IMR-90 (cell line): Measurements from ENCODE around the gene SARS2. TPM values are rescaled to one million over a fixed set of nuclear protein-coding genes. Genes with fewer than 3 reads are reported as not detected.

Experiments
- ATAC-seq: fragments of 200-7000 bp; cut with Tn5 transposase; 2 replicates; pipeline ENCODE4 v1.9.1; 2020; ENCODE audit warnings: low read depth, mild to moderate bottlenecking, moderate library complexity
- BruUV-seq: library from RNA; stranded (reverse); fragments of 400-500 nt; replicated peaks from 2 replicates; lab custom pipeline; 2021; lab: Mats Ljungman, UMichigan
- CTCF ChIA-PET: fragments of 300-600 bp; formaldehyde crosslinking; extraction: SDS; loops from one replicate; lab custom pipeline; 2021; ENCODE audit warnings: antibody characterized with exemption; lab: Yijun Ruan, JAX
- POLR2A ChIA-PET: fragments of 300-600 bp; sonication (Branson Sonifier 250); formaldehyde crosslinking; loops from one replicate; lab custom pipeline; 2022; ENCODE audit warnings: antibody characterized with exemption; ENCODE audit not compliant: unreplicated experiment; lab: Charles Lee
- DNase-seq: peaks from one replicate; pipeline ENCODE4 v3.0.0; 2013
- H2AFZ ChIP-seq: replicated peaks from 2 replicates; pipeline ENCODE3; 2013; ENCODE audit warnings: low read length, mild to moderate bottlenecking; ENCODE audit not compliant: poor library complexity
- H2AK5ac ChIP-seq: 2 replicates; pipeline ENCODE4 v1.6.1; 2013; ENCODE audit warnings: low read depth, low read length, inconsistent platforms
- H2AK9ac ChIP-seq: replicated peaks from 2 replicates; pipeline ENCODE3; 2013; ENCODE audit warnings: mild to moderate bottlenecking, low read depth, low read length, moderate library complexity; ENCODE audit not compliant: poor library complexity
- H2BK120ac ChIP-seq: 2 replicates; pipeline ENCODE4 v1.6.1; 2013; ENCODE audit warnings: low read depth, low read length, inconsistent platforms
- H2BK15ac ChIP-seq: 3 replicates; pipeline ENCODE4 v1.6.1; 2013; ENCODE audit warnings: low read depth, low read length, inconsistent platforms
- H2BK20ac ChIP-seq: 2 replicates; pipeline ENCODE4 v1.6.1; 2013; ENCODE audit warnings: low read depth, mild to moderate bottlenecking, inconsistent platforms, low read length, moderate library complexity
- H2BK5ac ChIP-seq: 2 replicates; pipeline ENCODE4 v1.6.1; 2013; ENCODE audit warnings: mild to moderate bottlenecking, low read depth, low read length, inconsistent platforms; ENCODE audit not compliant: poor library complexity, severe bottlenecking
- H3K14ac ChIP-seq: replicated peaks from 2 replicates; pipeline ENCODE4 v1.6.1; 2013; ENCODE audit warnings: low read depth, low read length, inconsistent platforms
- H3K18ac ChIP-seq: 2 replicates; pipeline ENCODE4 v1.6.1; 2013; ENCODE audit warnings: low read depth, low read length, control low read depth
- H3K23ac ChIP-seq: 2 replicates; pipeline ENCODE4 v1.6.1; 2013; ENCODE audit warnings: low read depth, low read length, inconsistent platforms
- H3K27ac ChIP-seq: 2 replicates; pipeline ENCODE4 v1.5.1; 2013; ENCODE audit warnings: mild to moderate bottlenecking, control low read depth, low read length; ENCODE audit not compliant: insufficient read depth
- H3K27me3 ChIP-seq: 2 replicates; pipeline ENCODE4 v1.6.1; 2013; ENCODE audit warnings: low read length; ENCODE audit not compliant: control insufficient read depth, insufficient read depth
- H3K36me3 ChIP-seq: 2 replicates; pipeline ENCODE4 v1.6.1; 2013; ENCODE audit warnings: low read length, mixed read lengths; ENCODE audit not compliant: control insufficient read depth, insufficient read depth
- H3K4ac ChIP-seq: 2 replicates; pipeline ENCODE4 v1.6.1; 2013; ENCODE audit warnings: low read depth, low read length, inconsistent platforms
- H3K4me1 ChIP-seq: 2 replicates; pipeline ENCODE4 v1.6.1; 2013; ENCODE audit warnings: low read length, mixed read lengths; ENCODE audit not compliant: control insufficient read depth, insufficient read depth
- H3K4me2 ChIP-seq: 2 replicates; pipeline ENCODE4 v1.6.1; 2013; ENCODE audit warnings: low read depth, mild to moderate bottlenecking, control low read depth, low read length, moderate library complexity
- H3K4me3 ChIP-seq: 2 replicates; pipeline ENCODE4 v1.5.1; 2013; ENCODE audit warnings: low read depth, mild to moderate bottlenecking, control low read depth, low read length, moderate library complexity; ENCODE audit not compliant: insufficient read depth
- H3K56ac ChIP-seq: 2 replicates; pipeline ENCODE4 v1.6.1; 2013; ENCODE audit warnings: low read length, inconsistent platforms; ENCODE audit not compliant: insufficient read depth; ENCODE audit errors: extremely low read depth
- H3K79me1 ChIP-seq, 2 experiments: 2 replicates each; pipeline ENCODE4 v1.6.1; 2013; ENCODE audit warnings: low read length in 2 of 2, inconsistent platforms in 1 of 2, low read depth in 1 of 2
- H3K9ac ChIP-seq: 2 replicates; pipeline ENCODE4 v1.6.1; 2013; ENCODE audit warnings: low read depth, low read length, control low read depth
- H3K9me1 ChIP-seq: 2 replicates; pipeline ENCODE4 v1.6.1; 2013; ENCODE audit warnings: low read length, inconsistent platforms; ENCODE audit not compliant: insufficient read depth
- H3K9me3 ChIP-seq: 2 replicates; pipeline ENCODE4 v1.6.1; 2013; ENCODE audit warnings: low read length; ENCODE audit not compliant: control insufficient read depth, insufficient read depth
- H4K20me1 ChIP-seq: 2 replicates; pipeline ENCODE4 v1.6.1; 2013; ENCODE audit warnings: low read length, inconsistent platforms; ENCODE audit not compliant: insufficient read depth
- H4K5ac ChIP-seq: 2 replicates; pipeline ENCODE4 v1.6.1; 2013; ENCODE audit warnings: mild to moderate bottlenecking, low read depth, low read length, control low read depth
- H4K8ac ChIP-seq, 2 experiments: 2 replicates each; pipeline ENCODE4 v1.6.1; 2013; ENCODE audit warnings: low read depth in 2 of 2, low read length in 2 of 2, control low read depth in 1 of 2, inconsistent platforms in 1 of 2
- H4K91ac ChIP-seq: 2 replicates; pipeline ENCODE4 v1.6.1; 2013; ENCODE audit warnings: low read depth, low read length, inconsistent platforms; ENCODE audit not compliant: insufficient read depth
- BHLHE40 ChIP-seq: fragments of 150-350 bp; IDR thresholded peaks from 2 replicates; pipeline ENCODE4 v1.6.1; 2016; ENCODE audit warnings: mild to moderate bottlenecking, low read depth, low read length
- CEBPB ChIP-seq: IDR thresholded peaks from 2 replicates; pipeline ENCODE4 v1.6.1; 2012; ENCODE audit warnings: low read depth, low read length, improper control_type of control experiment
- CHD1 ChIP-seq: IDR thresholded peaks from 2 replicates; pipeline ENCODE4 v1.6.1; 2012; ENCODE audit warnings: low read depth, low read length, improper control_type of control experiment
- FOS ChIP-seq: fragments of 150-350 bp; IDR thresholded peaks from 2 replicates; pipeline ENCODE4 v1.6.1; 2016; ENCODE audit warnings: low read depth, low read length
- MAFK ChIP-seq: IDR thresholded peaks from 2 replicates; pipeline ENCODE4 v1.6.1; 2012; ENCODE audit warnings: low read depth, low read length, improper control_type of control experiment
- MAZ ChIP-seq: IDR thresholded peaks from 2 replicates; pipeline ENCODE4 v1.6.1; 2012; ENCODE audit warnings: low read depth, mild to moderate bottlenecking, low read length, improper control_type of control experiment, moderate library complexity, borderline replicate concordance
- MXI1 ChIP-seq: IDR thresholded peaks from 2 replicates; pipeline ENCODE4 v1.6.1; 2012; ENCODE audit warnings: low read depth, mild to moderate bottlenecking, low read length, moderate library complexity, borderline replicate concordance
- NFE2L2 ChIP-seq: fragments of 150-350 bp; IDR thresholded peaks from 2 replicates; pipeline ENCODE4 v1.6.1; 2016; ENCODE audit warnings: low read depth, mild to moderate bottlenecking, low read length
- POLR2A ChIP-seq: IDR thresholded peaks from 2 replicates; pipeline ENCODE4 v1.6.1; 2012; ENCODE audit warnings: mild to moderate bottlenecking, low read depth, low read length
- RAD21 ChIP-seq: IDR thresholded peaks from 2 replicates; pipeline ENCODE4 v1.6.1; 2012; ENCODE audit warnings: low read length, improper control_type of control experiment
- RCOR1 ChIP-seq: IDR thresholded peaks from 2 replicates; pipeline ENCODE4 v1.6.1; 2012; ENCODE audit warnings: mild to moderate bottlenecking, low read length, improper control_type of control experiment; ENCODE audit not compliant: insufficient replicate concordance
- RFX5 ChIP-seq: IDR thresholded peaks from 2 replicates; pipeline ENCODE4 v1.8.0; 2012; ENCODE audit warnings: low read depth, mild to moderate bottlenecking, low read length, moderate library complexity
- SMC3 ChIP-seq: fragments of 150-350 bp; IDR thresholded peaks from 2 replicates; pipeline ENCODE4 v1.6.1; 2016; ENCODE audit warnings: low read depth, mild to moderate bottlenecking, antibody characterized with exemption, low read length, moderate library complexity
- WGBS, 2 experiments: methylation state at CpG; one replicate each; pipeline versions ENCODE4 v1.1.5 to v1.1.7; 2013; ENCODE audit warnings: missing lambda C conversion rate in 2 of 2; ENCODE audit not compliant: insufficient read length in 1 of 2; ENCODE audit errors: extremely low coverage in 2 of 2; 5-methylcytosine and 5-hydroxymethylcytosine counted together
- dilution Hi-C: fragments of 300-500 bp; cut with HindIII; formaldehyde crosslinking; loops from one replicate; pipeline ENCODE4 v1.14.3; 2018; ENCODE audit warnings: low sequenced_read_pairs; ENCODE audit not compliant: unreplicated experiment
- in situ Hi-C: fragments of 300-500 bp; cut with MboI; formaldehyde crosslinking; loops from 3 replicates; pipeline ENCODE4 v1.14.3; 2019; ENCODE audit warnings: low sequenced_read_pairs, inconsistent platforms, mixed read lengths
- intact Hi-C: fragments of 100-400 bp; cut with micrococcal nuclease; formaldehyde crosslinking; loops from 2 replicates; pipeline ENCODE4 v1.10.0; 2022
- polyA plus RNA-seq, 3 experiments: library from polyadenylated mRNA; depleted of rRNA; stranded (reverse); fragments of >200 nt; gene quantifications; 2 replicates each; pipeline ENCODE4 v1.2.3, GENCODE V29; 2012; ENCODE audit warnings: low replicate concordance in 1 of 3
- total RNA-seq: library from RNA; depleted of rRNA; stranded (reverse); fragments of >200 nt; gene quantifications from 2 replicates; pipeline ENCODE4 v1.2.3, GENCODE V29; 2012
- TF ChIP-seq, protein P1 (sequence below): fragments of 150-350 bp; IDR thresholded peaks from 2 replicates; pipeline ENCODE4 v1.6.1; 2016; ENCODE audit warnings: low read depth, mild to moderate bottlenecking, low read length, moderate library complexity, borderline replicate concordance
- TF ChIP-seq, protein P2 (sequence below): conservative IDR thresholded peaks from 2 replicates; pipeline ENCODE4 v1.5.1; 2012; ENCODE audit warnings: mild to moderate bottlenecking, low read depth, low read length, improper control_type of control experiment
- TF ChIP-seq, protein P3 (sequence below): fragments of 150-350 bp; IDR thresholded peaks from 2 replicates; pipeline ENCODE4 v1.6.1; 2017; ENCODE audit warnings: mild to moderate bottlenecking, antibody characterized with exemption, low read length, low read depth

SARS2 gene
- total and polyA plus RNA-seq, 2 of the 4 experiments (the other 2 are of a cell fraction): 10.8 to 33.4 TPM

DNA sequence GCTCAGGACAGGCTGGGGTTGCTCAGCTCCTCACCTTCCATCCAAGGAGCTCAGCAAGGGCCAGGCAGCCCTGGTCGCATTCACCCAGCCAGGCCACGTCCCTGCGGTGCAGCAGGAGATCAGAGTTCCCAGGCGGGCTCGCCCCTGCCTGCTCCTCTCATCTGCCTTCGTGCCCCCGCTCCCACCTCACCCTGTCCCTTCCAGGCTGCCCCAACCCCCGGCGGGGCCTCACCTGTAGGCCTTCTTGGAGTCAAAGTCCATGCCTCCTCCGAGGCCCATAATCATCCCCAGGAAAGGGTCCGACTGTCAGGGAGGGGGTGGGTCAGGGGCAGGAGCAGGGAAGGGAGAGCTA is 51.2 kb downstream of the SARS2 start:
- H4K5ac ChIP-seq: no peak overlapping the region
- no peaks in the 10 kb centered on the region for H4K20me1 ChIP-seq
- H3K9ac ChIP-seq: no peak overlapping the region
- no peak overlapping the region for H2BK120ac ChIP-seq
- in situ Hi-C loops (no loop called here), dilution Hi-C loops (no loop called here), intact Hi-C loops (no loop called here)
- no peak overlapping the region for H2BK20ac ChIP-seq
- H3K23ac ChIP-seq: no peak overlapping the region
- H2AK5ac ChIP-seq: no peak overlapping the region
- no peaks in the 10 kb centered on the region for H3K9me3 ChIP-seq
- POLR2A ChIA-PET: no interaction called here
- H3K4ac ChIP-seq: no peak overlapping the region
- H3K4me3 ChIP-seq: no peak overlapping the region
- no peak overlapping the region for H3K4me2 ChIP-seq
- H3K9me1 ChIP-seq: no peaks in the 10 kb centered on the region
- no peak overlapping the region for H4K91ac ChIP-seq
- DNase-seq (no peak), ATAC-seq (no peak)
- no peak overlapping the region for H4K8ac ChIP-seq
- CTCF ChIA-PET: interaction anchor here (0.5 kb wide), 1 partner anchor 21 kb away, joined by 3 read pairs; no protein-coding TSS in a partner anchor
- no peak overlapping the region for H2AFZ ChIP-seq
- H2BK5ac ChIP-seq: no peak overlapping the region
- BruUV-seq: no TSS peak
- H3K18ac ChIP-seq: no peak overlapping the region
- no peaks in the 10 kb centered on the region for H3K4me1 ChIP-seq
- no peak overlapping the region for H2AK9ac ChIP-seq
- H3K56ac ChIP-seq: no peak overlapping the region
- H2BK15ac ChIP-seq: no peak overlapping the region
- no peaks in the 10 kb centered on the region for H3K79me1 ChIP-seq
- peaks cover 16% of the 10 kb centered on the region for H3K36me3 ChIP-seq
- H3K14ac ChIP-seq: no peak overlapping the region
- no peak overlapping the region for H3K27ac ChIP-seq
- WGBS, 2 experiments: 89% methylated on average over 5 of the region's 11 CpGs; no CpG with 5 or more reads in 1 of the 2 experiments
- H3K27me3 ChIP-seq: no peaks in the 10 kb centered on the region
- TF ChIP-seq, protein P1, sequence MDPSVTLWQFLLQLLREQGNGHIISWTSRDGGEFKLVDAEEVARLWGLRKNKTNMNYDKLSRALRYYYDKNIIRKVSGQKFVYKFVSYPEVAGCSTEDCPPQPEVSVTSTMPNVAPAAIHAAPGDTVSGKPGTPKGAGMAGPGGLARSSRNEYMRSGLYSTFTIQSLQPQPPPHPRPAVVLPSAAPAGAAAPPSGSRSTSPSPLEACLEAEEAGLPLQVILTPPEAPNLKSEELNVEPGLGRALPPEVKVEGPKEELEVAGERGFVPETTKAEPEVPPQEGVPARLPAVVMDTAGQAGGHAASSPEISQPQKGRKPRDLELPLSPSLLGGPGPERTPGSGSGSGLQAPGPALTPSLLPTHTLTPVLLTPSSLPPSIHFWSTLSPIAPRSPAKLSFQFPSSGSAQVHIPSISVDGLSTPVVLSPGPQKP: no peak
- TF ChIP-seq MAFK (no peak), POLR2A (no peak), SMC3 (no peak), BHLHE40 (no peak), MAZ (no peak), RFX5 (no peak), CEBPB (no peak), NFE2L2 (no peak), RCOR1 (no peak), RAD21 (no peak), MXI1 (no peak), FOS (no peak), CHD1 (no peak)
- TF ChIP-seq, protein P2, sequence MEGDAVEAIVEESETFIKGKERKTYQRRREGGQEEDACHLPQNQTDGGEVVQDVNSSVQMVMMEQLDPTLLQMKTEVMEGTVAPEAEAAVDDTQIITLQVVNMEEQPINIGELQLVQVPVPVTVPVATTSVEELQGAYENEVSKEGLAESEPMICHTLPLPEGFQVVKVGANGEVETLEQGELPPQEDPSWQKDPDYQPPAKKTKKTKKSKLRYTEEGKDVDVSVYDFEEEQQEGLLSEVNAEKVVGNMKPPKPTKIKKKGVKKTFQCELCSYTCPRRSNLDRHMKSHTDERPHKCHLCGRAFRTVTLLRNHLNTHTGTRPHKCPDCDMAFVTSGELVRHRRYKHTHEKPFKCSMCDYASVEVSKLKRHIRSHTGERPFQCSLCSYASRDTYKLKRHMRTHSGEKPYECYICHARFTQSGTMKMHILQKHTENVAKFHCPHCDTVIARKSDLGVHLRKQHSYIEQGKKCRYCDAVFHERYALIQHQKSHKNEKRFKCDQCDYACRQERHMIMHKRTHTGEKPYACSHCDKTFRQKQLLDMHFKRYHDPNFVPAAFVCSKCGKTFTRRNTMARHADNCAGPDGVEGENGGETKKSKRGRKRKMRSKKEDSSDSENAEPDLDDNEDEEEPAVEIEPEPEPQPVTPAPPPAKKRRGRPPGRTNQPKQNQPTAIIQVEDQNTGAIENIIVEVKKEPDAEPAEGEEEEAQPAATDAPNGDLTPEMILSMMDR: no peak
- TF ChIP-seq, protein P3, sequence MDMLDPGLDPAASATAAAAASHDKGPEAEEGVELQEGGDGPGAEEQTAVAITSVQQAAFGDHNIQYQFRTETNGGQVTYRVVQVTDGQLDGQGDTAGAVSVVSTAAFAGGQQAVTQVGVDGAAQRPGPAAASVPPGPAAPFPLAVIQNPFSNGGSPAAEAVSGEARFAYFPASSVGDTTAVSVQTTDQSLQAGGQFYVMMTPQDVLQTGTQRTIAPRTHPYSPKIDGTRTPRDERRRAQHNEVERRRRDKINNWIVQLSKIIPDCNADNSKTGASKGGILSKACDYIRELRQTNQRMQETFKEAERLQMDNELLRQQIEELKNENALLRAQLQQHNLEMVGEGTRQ: no peak
